HG03378 (cell line): ENCODE results near the gene UBLCP1.
A peak's percentile ranks its signal among the peaks of the same experiment; 100 is the strongest.
"Not testable (repeated sequence)": the region's sequence is repeated elsewhere in the genome, so short reads cannot be mapped to it uniquely, and the experiment has no call there.

Experiments
- ATAC-seq: cut with Tn5 transposase; IDR thresholded peaks from one replicate; pipeline ENCODE4 v1.9.1; 2021; ENCODE audit warnings: mild to moderate bottlenecking, moderate library complexity; ENCODE audit not compliant: unreplicated experiment

Gene UBLCP1, protein sequence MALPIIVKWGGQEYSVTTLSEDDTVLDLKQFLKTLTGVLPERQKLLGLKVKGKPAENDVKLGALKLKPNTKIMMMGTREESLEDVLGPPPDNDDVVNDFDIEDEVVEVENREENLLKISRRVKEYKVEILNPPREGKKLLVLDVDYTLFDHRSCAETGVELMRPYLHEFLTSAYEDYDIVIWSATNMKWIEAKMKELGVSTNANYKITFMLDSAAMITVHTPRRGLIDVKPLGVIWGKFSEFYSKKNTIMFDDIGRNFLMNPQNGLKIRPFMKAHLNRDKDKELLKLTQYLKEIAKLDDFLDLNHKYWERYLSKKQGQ

GRCh38 chr5:159262859-159263568 is at the start of gene UBLCP1:
UBLCP1 (plus strand) TSS chr5:159263290; CDS start chr5:159268916, 5,626 bp downstream.
- peak; percentile 86 for ATAC-seq

- ATAC-seq = no peak
These were observed 48.4 kb upstream of the UBLCP1 start for GRCh38 chr5:159214486-159215271.

DNA sequence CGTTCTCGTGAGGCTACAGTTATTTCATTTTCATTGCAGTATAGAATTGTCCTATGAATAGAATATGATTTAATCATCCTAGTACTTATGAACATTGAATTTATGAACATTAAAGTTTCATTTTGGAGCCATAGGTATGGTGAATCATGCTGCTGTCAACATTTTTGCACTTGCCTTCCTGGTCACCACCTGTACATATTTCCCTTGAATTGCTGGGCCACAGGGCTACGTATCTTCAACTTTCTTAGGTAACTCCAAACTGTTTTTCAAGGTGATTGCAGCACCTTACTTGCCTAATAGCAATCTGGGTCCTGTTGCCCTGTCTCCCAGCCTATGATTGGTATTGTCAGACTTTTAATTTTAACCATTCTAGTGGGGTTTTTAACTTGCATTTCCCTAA is 47.2 kb upstream of the UBLCP1 start:
- no peak for ATAC-seq

DNA sequence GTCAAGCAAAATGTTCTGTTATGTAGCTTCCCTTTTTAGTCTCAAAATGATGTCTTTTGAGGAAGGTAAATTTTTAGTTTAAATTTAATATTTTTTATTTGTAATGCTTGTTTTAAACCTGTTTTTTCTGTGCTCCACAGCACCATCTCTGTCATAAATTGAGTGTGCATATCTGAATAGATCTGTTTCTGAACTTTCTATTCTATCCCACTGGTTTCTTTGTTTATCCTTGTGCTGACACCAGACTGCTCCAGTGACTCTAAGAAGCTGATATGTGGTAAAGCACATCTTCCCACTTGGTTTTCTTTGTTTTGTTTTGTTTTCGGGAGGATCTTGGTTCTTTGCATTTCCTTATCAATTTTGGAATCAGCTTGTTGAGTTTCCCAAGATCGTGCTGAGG is 46.6 kb upstream of the UBLCP1 start:
- ATAC-seq = no peak

- no peak for ATAC-seq
These were observed 45.9 kb upstream of the UBLCP1 start for GRCh38 chr5:159217236-159217635.

- ATAC-seq = no peak
These were observed 44.5 kb upstream of the UBLCP1 start for GRCh38 chr5:159218595-159219023.

- ATAC-seq = no peak
These were observed 42.9 kb upstream of the UBLCP1 start for GRCh38 chr5:159220206-159220605.

DNA sequence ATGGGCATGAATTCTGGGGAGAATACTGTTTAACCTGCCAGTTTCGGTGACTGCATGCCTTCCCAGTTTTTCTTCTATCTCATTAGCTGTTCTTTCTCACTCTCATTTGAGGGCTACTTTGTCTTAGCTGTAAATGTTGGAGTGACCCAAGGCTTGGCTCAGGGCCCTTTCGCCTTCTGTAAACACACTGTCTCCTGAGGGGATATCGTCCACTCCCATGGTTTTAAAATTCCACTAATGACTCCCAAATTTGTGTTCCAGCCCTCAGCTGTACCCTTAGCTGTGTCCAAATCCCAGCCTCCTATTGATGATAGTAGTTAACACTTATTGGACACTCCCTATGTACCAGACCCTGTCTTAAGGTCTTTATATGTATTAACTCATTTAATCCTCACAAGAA is 39.6 kb upstream of the UBLCP1 start:
- no peak for ATAC-seq

DNA sequence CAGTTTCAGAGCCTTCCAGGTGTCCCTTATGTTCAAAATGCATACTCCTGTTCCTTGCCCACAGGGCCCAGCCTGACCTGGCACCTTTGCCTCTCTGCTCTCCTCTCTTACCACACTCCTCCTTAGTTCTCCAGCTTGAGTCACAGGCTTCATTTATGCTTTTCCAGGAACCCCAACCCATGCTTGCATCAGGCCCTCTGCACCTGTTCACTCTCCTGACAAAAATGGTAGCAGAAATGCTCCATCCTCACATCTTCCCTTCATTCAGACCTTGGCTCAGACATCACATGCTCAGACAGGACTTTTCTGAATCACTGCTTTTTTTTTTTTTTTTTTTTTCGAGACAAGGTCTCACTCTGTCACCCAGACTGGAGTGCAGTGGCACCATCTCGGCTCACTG is 38.6 kb upstream of the UBLCP1 start:
- no peak for ATAC-seq

DNA sequence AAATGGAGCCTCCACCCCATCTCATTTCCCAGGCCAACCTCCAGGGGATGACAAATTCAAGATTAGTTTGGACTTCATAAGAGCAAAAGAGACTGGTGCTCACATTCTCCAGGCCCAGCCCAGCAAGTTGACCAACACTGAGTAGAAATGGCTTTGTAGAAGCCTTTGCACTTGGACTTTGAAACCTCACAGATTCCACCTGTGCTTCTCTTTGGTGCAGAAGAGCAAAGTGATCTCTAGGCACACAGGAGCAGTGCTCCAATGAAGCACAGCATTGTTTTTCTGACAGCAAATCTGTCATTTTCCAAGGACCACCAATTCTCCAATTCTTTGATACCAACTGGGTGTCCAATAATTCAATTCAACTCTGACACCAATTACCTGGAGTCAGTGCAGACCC is 36.6 kb upstream of the UBLCP1 start:
- no peak for ATAC-seq

DNA sequence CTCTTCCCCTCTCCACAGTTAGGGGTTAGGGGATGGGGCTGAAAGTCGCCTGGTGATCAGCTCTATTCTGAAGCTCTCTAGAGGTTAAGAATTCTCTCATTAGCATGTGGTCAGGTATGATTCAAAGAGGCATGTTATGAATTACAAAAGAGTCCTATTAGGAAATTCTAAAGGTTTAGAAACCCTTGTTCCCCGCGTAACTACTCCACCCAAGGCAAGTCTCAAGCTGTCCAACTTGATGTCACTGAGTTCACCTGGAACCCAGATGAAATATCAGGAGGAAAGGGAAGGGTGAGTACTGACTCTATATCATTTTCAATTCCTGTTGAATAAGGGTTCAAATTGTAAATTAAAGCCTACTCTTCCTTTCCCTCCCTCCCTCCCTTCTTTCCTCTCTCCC is 35.6 kb upstream of the UBLCP1 start:
- ATAC-seq = no peak

GRCh38 chr5:159228097-159228496 is 35.0 kb upstream of the UBLCP1 start:
- not testable (repeated sequence) for ATAC-seq

GRCh38 chr5:159230657-159231056 is 32.4 kb upstream of the UBLCP1 start:
- no peak for ATAC-seq

GRCh38 chr5:159231167-159231566 is 31.9 kb upstream of the UBLCP1 start:
- ATAC-seq = no peak

GRCh38 chr5:159235871-159236520 is 27.1 kb upstream of the UBLCP1 start:
- ATAC-seq = not testable (repeated sequence)

DNA sequence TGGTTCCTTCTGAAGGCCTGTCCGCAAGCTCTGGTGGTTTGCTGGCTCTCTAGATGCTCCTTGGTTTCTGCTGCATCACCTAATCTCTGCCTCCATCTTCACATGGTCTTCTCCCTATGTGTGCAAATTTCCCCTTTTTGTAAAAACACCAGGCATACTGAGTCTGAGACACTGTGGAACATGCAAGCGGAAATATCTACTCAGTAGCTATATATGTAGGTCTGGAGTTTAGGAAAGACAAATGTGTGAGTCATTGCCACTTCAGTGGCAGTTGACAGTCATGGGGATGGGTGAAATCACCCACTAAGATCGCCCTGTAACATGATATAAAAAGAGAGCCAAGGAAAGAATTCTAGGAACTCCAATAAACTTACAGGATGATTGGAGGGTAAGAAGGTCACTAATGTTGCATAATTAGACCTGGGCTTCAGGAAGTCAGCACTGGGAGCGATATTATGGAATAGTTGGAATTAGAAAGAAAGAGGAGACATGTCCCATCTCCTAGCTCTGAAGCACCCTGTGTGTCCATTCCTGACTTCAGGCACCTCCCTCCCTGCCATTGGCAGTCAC is 22.7 kb upstream of the UBLCP1 start:
- no peak for ATAC-seq

DNA sequence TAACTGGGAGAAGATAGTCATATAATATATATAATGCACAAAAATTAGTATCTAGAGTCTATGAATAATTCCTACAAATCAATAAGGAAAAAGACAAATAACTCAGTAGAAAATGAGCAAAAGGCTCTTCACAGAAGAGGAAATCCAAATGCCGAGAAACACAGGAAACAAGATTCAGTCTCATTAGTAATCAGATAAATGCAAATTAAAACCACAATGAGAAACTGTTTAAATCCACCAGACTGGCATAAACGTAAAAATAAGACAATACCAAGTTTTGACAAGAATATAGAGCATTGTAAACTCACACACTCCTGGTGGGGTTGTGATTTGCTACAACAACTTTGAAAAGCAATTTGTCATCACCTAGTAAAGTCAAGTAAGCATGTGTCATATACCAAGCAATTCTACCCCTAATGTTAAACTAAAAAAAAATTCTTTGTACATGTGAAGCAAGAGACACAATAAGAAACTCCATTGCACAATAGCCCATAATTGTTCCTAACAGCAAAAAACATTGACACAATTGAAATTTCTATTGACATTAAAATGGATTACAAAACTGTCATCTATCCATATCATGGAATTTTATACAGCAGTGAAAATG is 21.0 kb upstream of the UBLCP1 start:
- ATAC-seq = no peak

DNA sequence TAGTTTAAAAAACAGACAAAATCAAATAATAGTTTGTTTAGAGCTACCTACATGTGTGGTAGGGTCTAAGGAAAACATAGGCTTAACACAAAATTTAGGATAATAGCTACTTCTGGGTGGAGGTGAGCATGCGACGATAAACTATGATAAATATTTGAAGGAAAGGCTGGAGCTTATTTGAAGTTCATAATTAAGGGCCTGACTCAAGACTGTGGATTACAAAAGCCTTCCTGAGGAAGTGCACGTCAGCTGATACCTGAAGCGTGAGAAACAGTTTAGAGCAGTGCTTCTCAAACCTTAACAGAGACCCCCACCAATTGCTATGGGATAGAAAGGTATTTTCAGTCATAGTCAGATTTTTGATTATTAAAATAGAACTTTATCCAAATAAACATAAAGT is 20.4 kb upstream of the UBLCP1 start:
- ATAC-seq = no peak

- ATAC-seq = no peak
These were observed 19.7 kb upstream of the UBLCP1 start for GRCh38 chr5:159243385-159243784.

- no peak for ATAC-seq
These were observed 18.9 kb upstream of the UBLCP1 start for GRCh38 chr5:159244163-159244562.
